ENCODE results near the gene LRCH4.

Gene LRCH4

DNA sequence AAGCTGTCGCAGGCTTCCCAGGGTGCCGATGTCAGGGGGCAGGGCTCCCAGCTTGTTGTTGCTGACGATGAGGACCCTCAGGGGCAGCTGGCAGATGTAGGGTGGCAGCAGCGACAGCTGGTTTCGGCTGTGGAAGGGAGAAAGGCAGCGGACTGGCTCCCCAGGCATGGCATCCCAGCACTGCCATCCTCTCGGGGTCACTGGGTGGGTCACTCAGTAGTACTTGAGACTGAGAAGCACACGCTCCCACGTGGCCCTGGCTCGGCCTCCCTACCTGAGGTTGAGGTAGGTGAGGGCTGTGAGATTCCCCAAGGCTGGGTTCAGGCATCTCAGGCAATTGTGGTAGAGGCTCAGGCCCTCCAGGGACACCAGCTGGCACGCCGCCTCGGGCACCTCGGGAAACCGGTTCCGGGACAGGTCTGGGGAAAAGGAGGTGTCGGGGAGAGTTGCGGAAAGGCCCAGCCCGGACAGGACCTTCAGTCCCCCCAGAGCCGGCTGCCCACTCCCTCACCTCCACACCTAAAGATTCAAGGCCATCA lies 3.8 kb downstream of the LRCH4 start:
- DNase-seq = no peak

DNA sequence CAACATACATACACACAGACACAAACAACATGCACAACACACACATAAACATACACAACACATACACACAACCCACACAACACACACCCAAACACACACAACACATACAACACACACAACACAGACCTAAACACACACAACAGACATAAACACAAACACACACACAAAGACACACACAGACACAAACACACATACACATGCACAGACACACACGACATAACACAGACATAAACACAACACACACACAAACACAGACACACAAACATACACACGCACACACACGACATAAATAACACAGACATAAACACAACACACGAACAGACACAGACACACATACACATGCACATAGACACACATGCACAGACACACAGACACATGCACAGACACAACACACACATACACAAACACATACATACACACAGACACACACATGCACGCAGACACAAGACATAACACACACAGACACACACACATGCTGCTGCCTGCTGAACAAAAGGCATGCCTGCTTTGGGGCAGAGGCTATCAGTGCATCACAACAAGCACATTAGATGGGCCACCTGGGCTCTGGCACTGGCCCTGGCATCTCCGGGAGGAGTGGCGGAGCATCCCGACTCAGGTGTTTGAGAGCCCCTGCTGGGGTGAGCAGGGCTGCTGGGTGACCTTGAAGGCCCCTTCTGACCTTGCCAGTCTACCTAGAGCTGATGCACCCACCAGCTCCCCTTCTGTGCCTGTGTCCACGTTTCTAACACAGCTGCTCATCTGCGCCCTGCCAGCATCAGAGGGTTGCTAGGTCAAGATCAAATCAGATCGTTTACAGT lies 5.3 kb downstream of the LRCH4 start:
- no peak for DNase-seq

DNA sequence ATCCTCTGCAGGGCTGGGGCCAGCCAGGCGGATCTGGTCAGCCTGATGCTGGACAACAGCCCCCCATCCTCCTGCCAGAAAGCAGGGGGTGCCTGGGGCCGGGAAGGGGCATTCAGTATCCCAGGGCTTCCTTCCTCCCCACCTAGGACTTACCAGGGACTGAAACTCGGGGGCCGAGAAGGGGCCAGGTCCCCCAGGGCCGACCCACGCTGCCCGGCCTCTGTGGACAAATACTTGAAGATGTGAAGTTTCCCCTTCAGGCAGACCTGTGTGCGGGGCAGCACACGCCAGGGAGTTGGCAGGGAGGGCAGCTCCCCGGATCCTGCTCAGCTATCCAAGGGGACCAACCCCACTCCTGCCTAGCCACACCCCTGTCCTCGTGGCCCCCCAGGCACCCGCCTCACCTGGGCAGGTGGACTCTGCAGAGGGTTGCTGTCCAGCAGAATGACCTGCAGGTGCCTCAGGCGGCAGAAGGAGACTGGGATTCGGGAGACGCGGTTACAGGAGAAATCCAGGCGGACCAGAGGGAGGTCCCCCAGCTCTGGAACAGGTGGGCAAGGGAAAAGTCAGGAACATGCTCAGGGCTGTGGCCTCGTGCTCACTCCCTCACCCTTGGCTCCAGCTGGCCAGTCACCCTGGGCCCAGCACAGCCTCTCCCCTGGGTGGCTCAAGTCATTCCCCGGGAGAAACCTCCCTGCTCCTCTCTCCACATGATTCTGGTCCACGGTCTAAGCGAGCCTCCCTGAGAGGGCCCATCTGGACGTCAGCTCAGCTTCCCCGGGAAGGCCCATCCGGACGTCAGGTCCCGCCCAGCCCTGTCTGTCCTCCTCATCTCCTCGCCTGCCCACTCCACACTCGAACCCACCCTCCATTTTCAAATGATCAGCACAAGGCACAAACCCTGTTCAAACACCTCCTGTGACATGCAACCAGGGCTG lies 7.4 kb downstream of the LRCH4 start:
- no peak for DNase-seq

DNA sequence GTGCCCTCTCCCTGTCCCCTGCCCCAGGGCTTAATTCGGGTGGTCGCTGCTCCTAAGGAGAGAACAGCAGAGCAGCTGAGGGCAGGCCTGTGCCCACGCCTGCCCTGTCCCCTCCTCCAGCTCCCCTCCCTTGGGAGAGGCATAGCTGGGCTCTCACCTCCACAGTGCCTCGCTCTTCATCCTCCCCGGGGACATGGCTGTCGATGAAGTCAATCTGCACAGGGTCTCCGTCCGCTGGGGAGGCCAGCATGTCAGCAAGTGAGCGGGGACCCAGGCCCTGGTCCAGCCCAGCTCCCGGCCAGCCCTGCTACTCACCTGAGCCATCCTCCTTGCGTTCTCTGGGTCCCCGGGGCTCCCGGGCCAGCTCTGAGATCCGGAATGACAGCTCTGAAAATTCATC lies 8.4 kb downstream of the LRCH4 start:
- DNase-seq = no peak

DNA sequence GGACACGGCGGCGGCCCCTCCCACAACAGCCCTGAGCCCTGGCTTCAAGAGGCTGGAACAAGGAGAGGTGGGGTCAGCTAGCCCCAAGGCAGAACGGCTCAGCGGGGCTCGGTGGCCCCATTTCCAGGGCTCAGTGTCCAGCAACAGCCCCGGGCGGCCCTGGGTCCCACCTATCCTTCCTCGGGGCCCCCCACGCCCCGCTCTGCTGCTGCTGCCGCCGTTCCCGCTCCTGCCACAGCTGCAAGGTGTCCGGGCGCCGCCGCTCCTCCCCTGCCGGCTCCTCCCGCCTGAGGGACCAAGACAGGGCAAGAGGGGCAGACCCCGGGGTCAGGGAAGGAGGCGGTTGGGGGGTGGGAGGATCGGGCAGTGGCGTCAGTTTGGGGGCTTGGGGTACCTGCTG lies 8.8 kb downstream of the LRCH4 start:
- DNase-seq = no peak

DNA sequence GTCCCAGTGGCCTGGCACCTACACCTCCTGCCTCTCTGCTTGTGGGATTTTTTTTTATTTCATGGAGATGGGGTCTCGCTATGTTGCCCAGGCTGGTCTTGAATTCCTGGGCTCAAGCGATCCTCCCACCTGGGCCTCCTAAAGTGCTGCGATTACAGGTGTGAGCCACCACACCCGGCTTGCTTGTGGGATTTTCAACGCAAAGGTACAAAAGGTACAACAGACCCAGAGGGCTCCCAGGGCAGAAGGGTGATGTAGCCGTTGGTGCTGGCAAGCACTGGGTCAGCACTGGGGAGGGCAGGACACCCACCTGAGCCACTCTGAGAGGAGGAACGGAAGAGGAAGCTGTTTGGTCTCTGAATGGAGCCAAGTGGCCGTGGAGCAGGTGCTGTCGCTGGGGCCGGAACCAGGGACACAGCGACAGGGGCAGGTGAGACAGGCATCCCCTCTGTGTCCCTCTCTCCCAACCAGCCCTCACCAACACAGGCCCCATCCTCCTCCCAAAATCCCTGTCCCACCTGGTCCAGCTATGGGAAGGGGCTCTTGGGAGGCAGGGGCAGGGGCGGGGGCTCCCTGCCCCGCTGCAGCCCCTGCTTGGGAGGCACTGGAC lies 9.4 kb downstream of the LRCH4 start:
- DNase-seq = no peak

DNA sequence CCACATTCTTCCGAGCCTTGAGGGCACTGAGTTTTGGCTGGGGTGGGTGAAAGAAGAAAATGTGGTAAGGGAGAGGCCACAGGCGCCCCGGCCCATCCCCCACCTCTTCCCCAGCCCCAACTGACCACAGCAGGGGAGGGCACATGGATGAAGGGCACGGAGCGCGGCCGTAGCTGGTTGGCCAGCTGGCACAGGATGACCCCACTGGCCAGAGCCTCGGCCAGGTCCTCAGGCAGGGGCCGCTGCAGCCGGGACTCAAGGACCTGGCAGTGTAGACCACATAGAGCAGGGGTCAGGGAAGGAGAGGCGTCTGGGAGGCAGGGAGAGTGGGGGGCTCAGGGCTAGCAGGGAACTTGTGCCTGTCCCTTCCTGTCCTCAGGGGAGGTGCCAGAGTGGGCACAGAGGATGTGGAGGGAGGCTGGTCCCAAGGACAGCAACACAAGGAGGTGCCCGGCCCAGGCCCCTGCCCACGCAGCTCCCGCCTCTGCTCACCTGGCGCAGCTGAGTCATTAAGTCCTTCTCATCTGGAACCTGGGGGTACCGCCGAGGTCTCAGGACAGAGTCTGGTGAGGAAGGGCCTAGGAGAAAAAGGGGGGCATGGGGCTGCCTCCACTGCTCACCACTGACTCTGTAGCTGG lies 10.1 kb downstream of the LRCH4 start:
- DNase-seq = no peak

DNA sequence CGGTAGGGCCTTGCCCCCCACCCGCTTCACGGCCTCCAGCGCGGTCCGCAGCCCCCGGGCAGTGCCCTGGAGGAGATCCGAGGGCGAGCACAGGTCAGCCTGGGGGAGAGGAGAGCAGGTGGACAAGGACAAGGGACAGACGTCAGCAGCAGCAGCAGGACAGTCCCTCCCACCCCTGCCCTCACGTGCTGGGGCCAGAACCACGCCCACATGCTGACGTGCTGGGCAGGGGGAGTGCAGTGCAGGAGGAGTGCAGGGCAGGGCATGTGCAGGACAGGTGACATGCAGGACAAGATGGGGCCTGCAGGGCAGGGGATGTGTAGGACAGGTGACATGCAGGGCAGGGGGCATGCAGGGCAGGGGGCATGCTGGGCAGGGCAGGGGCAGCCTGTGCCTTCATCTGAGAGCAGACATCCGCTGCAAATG lies 10.7 kb downstream of the LRCH4 start:
- no peak for DNase-seq

DNA sequence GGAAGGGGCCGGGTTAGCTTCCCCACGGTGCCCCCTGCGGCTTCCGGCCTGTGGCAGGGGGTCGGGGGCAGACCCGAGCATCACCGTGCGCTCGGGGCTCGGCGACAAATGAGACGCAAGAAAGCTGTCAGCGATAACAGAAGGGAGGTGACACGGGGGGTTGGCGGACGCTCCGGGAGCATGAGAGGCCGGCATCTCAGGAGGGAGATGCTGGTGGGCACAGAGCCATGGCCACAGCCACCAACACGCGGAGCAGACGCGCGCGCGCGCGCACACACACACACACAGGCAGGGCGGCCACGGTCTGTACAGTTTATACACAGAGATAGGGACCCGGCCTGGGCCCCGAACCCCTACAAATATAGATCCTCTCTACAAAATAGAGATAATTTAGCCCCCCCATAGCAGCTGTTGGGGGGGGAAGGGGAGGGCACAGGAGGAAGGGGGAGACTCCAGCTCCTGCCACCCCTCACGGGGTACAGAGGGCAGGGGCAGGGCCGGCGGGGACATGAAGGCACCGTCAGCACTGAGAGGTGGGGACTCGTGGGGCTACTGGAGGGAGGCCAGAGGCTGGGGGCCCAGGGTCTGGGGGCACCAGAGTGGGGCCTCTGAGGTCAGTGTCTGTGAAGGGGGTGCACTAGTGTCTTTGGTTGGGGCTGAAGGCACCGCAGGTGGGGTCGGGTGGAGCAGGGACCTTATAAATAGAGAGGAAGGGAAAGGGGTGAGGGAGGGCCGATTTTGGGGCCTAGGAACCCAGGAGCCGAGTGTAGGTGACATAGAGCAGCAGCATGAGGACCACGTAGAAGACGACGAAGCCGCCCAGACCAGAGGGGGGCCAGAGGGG lies 11.3 kb downstream of the LRCH4 start:
- DNase-seq = no peak

DNA sequence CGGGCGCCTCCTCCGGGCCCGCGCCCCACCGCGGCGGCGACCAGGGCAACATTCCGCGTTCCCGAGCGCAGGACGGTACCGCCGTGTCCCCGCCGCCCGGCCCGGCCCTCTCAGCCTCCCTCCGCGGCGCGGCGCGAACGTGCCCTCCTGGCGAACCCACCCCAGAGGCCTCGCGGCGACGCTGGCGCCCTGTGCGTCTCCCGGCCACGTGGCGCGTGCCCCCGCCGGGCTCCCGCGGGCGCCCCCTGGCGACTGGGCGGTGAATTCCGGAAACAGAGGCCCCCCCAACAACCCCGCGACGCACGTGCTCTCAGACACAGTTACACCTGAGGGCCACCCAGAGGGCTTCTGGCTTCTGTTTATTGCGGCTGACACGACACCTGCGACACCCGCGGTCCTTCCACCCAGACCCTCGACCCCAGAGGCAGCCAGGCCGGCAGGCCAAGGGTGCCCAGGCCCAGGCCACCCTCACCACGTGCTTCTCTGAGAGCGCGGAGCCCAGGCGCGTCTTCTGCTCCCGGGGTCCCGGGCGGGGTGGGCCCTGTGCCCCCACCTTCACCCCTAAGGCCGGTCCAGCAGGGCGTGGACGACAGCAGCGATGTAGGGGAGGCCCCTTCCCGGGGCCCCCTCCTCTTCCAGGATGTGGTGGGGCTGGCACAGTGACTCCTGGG lies 12.1 kb downstream of the LRCH4 start, which contains the start of gene SAP25:
TSS of gene SAP25 (minus strand) at position 210 of the 671 bp plus-strand sequence. CDS start at position 52, 158 bp downstream.
- no peak for DNase-seq

DNA sequence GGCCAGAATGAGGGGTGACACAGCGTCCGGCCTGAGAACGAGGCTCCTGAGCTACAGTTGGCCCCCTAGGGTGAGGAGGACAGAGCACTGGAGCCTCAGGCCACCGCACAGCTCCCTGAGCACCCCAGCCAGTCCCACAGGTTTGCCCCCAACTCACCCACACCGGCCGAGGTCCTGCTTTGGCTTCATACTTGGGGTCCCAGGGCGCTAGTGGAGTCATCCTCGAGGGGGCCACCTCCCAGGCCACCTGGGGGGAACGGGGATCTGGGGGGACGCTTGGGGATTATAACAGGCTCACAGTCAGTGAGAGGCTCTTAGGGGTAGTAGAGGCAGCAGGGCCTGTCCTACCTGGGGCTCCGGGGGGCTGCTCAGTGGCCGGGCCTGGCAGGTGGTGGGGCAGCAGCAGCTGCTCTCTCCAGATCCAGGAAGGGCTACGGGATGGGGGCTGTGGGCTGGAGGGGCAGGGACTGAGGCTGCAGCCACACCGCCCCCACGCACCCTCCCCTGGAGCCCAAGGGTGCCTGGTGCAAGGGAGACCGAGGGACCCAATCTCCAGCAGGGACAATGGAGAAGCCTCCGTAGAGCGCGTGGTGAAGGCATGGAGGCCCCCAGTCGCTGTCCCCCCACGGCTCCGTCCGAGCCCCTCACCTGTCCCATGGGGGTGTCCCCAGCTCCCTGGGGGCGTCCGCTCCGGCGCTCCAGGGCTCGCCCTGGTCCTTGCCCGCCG lies 12.8 kb downstream of the LRCH4 start:
- DNase-seq = no peak

DNA sequence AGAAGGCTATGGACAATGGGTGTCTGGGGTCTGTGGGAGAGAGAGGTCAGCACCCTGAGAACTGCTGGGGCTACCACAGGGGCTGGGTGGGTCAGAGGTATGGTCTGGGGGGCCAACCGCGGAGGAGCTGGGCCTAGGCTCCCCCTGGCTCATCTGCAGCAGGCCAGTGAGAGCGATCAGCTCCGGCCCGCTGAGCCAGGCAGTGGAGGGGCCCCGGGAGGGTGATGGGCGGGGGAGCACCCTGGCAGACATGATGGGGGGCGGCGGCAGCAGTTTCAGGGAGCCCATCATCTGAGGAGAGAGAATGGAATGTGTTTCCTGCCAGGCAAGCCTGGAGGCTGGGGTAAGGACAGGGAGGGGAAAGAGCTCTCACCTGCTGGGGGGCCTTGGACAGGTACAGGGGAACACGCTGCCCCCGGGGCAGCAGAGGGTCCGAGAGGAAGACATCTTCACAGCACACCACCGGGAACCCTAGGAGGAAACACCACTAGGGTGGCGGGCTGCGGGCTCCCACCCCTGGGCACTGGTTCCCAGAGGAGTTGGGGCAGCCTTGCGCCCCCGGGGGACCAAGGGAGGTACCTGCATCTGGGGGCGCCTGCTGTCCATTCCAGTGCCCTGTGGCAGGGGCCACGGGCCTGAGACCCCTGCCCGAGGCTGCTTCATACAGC lies 13.5 kb downstream of the LRCH4 start:
- DNase-seq = no peak

DNA sequence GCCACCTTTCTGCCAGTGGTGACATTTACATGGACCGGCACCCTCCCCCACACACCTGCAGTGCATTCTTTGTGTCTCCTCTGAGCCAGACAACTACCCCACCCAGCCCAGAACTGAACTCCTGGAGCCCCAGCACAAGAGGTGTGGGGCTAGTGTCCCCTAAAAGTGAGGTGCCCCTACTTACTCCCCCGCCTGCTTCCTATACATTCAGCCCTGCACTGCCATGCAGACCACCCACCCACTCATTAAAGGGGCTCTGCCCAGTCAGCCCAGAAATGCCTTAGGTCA lies 14.2 kb downstream of the LRCH4 start:
- DNase-seq = no peak

DNA sequence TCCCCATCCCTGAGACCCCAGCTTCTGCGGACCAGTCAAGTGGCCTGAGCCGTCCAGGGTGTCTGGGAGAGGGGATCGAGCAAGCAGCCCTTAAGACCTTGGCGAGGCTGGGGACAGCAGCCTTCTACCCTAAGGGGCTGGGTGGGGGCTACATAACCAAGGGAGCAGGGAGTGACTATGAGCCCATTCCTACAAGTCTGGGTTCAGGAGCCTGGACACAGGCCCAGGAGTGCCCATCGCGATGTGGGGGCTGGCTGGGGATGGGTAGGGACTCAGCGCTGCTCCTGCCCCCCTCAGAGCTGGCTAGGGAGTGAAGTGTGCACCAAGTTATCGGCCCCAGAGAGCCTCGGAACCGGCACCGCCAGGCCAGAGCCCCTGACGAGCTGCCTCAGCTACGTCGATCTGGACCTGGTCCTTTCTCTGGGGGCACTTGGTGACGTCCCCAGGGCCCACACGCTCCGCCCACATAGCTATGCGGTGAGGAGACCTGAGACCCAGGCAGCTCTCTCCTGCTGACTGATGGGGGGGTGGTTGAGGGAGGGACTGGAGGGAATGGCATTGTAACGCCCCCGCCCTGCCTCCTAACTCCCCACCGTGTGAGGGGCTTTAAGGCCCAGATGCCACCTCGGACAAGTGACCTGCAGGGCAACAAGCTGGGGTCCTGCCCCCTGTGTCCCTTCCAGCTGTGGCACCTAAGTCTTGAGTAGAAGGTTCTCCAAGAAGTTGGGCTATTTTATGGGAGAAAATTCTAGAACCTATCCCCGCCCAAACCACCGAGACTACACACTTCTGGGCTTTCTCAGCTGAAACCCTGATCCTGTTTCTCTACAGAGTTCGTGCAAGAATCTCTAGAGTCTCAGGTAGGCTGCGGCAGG lies 14.7 kb downstream of the LRCH4 start:
- DNase-seq = no peak

DNA sequence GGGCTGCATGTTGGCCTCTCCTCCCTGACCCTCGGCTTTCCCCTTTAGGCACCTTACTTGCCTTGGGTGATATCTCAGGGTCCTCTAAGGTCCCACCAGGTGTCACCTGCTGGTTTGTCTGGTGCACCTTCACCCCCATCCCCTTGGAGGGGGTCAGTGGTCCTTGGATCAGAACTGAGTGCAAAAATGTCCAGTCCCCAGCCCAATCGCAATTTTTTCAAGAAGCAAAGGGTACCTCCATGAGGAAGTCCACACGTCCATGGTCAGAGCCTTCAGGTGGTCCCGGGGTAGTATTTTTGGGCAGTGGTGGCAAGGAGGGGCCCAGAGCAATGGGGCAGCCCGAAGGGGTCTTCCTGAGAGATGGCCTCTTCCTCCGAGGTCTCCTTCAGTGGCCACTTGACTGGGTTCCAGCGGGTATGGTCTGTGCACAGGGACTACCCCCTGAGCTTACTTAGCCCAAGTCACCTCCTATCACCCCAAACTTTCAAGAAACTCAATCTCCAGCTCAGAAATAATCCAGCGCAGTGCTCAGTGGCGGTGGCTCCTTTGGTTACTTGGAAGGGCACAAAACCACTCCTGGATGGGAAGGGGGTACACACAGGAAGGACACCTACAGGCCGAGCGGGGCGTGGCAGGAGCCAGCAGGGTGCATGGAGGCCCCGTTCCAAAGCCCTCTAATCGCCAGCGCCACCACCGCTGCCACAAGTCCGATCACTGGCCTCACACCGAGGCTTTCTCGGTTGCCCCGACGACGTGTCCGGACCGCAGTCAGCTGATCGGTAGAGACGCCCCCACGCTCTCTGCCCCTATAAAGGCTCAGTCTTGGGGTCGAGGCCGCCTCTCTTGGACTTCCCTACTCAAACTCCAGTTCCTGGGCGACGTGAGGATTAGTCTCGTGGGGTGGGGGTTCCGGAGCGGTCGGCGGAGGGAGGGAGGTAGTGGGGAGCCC lies 16.8 kb downstream of the LRCH4 start:
- DNase-seq = no peak

DNA sequence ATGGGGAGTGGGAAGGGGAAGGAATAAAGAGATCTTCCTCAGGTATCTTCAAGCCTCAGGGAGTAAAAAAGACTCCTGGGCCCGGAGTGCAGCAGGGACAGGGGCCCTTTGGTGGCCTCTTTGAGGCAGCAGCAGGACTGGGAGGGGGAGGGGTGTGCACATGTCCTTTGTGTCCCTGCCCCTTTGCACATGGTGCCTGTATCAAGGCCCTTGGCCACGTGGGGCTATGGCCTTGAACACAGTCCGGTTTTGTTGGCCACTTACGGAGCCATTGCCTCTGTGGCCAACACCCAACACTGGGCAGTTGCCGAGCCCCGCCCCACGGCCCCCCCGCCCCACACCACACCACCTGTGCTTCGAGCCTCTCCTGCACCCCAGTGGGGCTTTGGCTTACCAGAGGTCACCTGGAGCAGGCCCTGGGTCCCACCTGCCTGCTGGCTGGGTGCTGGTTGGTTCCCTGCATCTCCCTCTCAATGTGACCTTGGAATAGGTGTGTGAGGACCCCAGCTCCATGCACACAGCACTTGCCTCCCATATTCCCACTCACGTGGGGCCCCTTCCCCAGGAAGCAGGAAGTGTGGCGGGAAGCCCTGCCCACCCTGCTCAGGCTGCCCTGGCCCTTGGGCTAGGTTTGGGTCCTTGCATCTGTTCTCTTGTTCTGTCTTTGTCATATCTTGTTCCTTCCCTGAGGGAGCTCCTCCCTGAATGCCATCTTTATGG lies 17.6 kb downstream of the LRCH4 start:
- DNase-seq = no peak

DNA sequence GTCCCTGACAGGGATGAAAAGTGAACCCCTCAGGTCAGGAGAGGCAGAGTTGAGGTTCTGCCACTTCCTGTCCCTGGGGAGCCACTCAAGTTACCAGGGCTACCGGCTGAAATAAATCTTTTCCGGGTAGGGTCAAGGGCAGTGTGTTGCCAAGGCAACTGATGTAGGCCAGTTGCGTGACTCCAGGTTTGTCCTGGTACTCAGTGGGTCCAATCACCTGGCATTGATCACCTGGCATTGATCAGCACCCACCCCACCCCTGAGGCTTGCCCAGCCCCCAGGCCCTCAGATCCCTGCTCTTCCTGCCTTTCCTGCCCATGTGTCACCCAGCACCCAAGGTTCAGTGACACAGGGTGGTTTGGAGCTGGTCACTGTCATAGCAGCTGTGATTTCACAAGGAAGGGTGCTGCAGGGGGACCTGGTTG lies 18.2 kb downstream of the LRCH4 start:
- DNase-seq = no peak
